ENCODE data around the gene FAM162B.
"Not testable (repeated sequence)": the region's sequence is repeated elsewhere in the genome, so short reads cannot be mapped to it uniquely, and the experiment has no call there.

Gene FAM162B

GRCh38 chr6:116740486-116740885 lies 25.0 kb downstream of the FAM162B start:
- H3K4me3 ChIP-seq (ENCODE audit: low read length); DNase-seq (ENCODE audit: low read depth, low spot score): not testable (repeated sequence)

GRCh38 chr6:116737004-116737403 lies 28.5 kb downstream of the FAM162B start:
- no peak for DNase-seq (ENCODE audit: low read depth, low spot score)
- H3K4me3 ChIP-seq (ENCODE audit: low read length), result no peak overlapping the region

- no peak overlapping the region for H3K4me3 ChIP-seq (ENCODE audit: low read length)
- no peak for DNase-seq (ENCODE audit: low read depth, low spot score)
These were observed 35.0 kb downstream of the FAM162B start for GRCh38 chr6:116730513-116730912.

- no peak for DNase-seq (ENCODE audit: low read depth, low spot score)
- H3K4me3 ChIP-seq (ENCODE audit: low read length), result no peak overlapping the region
These were observed 38.6 kb downstream of the FAM162B start for GRCh38 chr6:116726947-116727346.

- no peak for DNase-seq (ENCODE audit: low read depth, low spot score)
- no peak overlapping the region for H3K4me3 ChIP-seq (ENCODE audit: low read length)
These were observed 50.8 kb downstream of the FAM162B start for GRCh38 chr6:116714761-116715160.

GRCh38 chr6:116714296-116714695 lies 51.2 kb downstream of the FAM162B start:
- no peak for DNase-seq (ENCODE audit: low read depth, low spot score)
- H3K4me3 ChIP-seq (ENCODE audit: low read length), result no peak overlapping the region

- no peak for DNase-seq (ENCODE audit: low read depth, low spot score)
These were observed 59.6 kb downstream of the FAM162B start for GRCh38 chr6:116705917-116706316.

GRCh38 chr6:116703888-116704287 lies 61.6 kb downstream of the FAM162B start:
- not testable (repeated sequence) for DNase-seq (ENCODE audit: low read depth, low spot score); H3K4me3 ChIP-seq (ENCODE audit: low read length)

More at GRCh38 chr6:116705917-116706316, 59.6 kb downstream of the FAM162B start:
- no peak overlapping the region for H3K4me3 ChIP-seq (ENCODE audit: low read length)

Measured in Jurkat, Clone E6-1 (cell line).